HL-60 (cell line): ENCODE measurements around the gene UBN1.

ENCODE experiments used
- GABPA ChIP-seq: IDR thresholded peaks from 2 replicates; pipeline ENCODE4 v1.6.1; 2012; ENCODE audit warnings: low read depth
- POLR2AphosphoS5 ChIP-seq: IDR thresholded peaks from 2 replicates; pipeline ENCODE4 v1.6.1; 2012; ENCODE audit warnings: low read depth
- SPI1 ChIP-seq: IDR thresholded peaks from 2 replicates; pipeline ENCODE4 v1.6.1; 2012; ENCODE audit warnings: low read depth, mild to moderate bottlenecking, borderline replicate concordance
- TF ChIP-seq, protein P1 (sequence below): IDR thresholded peaks from one replicate; pipeline ENCODE4 v1.5.1; 2011; ENCODE audit warnings: low read length, control low read depth, inconsistent platforms; ENCODE audit not compliant: insufficient read depth
- TF ChIP-seq, protein P2 (sequence below): IDR thresholded peaks from 2 replicates; pipeline ENCODE4 v1.6.1; 2012; ENCODE audit warnings: low read depth; ENCODE audit not compliant: insufficient replicate concordance

DNA sequence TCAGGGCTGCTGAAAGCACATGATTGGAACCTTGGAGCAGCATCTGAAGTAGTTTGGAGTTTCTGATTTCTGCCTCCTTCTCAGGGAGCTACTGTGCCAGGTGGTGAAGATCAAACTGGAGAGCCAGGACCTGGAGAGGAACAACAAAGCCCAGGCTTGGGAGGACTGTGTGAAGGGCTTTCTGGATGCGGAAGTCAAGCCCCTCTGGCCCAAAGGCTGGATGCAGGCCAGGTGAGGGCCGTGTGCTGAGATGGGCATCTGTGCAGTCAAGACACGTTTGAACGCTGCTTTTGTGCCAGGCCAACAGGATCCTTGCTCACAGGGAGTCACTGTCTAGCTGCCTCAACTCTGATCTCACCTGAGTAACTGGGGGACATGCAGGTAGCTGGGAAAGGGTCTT, 23.8 kb downstream of the UBN1 start:
- TF ChIP-seq, protein P1, sequence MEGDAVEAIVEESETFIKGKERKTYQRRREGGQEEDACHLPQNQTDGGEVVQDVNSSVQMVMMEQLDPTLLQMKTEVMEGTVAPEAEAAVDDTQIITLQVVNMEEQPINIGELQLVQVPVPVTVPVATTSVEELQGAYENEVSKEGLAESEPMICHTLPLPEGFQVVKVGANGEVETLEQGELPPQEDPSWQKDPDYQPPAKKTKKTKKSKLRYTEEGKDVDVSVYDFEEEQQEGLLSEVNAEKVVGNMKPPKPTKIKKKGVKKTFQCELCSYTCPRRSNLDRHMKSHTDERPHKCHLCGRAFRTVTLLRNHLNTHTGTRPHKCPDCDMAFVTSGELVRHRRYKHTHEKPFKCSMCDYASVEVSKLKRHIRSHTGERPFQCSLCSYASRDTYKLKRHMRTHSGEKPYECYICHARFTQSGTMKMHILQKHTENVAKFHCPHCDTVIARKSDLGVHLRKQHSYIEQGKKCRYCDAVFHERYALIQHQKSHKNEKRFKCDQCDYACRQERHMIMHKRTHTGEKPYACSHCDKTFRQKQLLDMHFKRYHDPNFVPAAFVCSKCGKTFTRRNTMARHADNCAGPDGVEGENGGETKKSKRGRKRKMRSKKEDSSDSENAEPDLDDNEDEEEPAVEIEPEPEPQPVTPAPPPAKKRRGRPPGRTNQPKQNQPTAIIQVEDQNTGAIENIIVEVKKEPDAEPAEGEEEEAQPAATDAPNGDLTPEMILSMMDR = no peak
- TF ChIP-seq, protein P2, sequence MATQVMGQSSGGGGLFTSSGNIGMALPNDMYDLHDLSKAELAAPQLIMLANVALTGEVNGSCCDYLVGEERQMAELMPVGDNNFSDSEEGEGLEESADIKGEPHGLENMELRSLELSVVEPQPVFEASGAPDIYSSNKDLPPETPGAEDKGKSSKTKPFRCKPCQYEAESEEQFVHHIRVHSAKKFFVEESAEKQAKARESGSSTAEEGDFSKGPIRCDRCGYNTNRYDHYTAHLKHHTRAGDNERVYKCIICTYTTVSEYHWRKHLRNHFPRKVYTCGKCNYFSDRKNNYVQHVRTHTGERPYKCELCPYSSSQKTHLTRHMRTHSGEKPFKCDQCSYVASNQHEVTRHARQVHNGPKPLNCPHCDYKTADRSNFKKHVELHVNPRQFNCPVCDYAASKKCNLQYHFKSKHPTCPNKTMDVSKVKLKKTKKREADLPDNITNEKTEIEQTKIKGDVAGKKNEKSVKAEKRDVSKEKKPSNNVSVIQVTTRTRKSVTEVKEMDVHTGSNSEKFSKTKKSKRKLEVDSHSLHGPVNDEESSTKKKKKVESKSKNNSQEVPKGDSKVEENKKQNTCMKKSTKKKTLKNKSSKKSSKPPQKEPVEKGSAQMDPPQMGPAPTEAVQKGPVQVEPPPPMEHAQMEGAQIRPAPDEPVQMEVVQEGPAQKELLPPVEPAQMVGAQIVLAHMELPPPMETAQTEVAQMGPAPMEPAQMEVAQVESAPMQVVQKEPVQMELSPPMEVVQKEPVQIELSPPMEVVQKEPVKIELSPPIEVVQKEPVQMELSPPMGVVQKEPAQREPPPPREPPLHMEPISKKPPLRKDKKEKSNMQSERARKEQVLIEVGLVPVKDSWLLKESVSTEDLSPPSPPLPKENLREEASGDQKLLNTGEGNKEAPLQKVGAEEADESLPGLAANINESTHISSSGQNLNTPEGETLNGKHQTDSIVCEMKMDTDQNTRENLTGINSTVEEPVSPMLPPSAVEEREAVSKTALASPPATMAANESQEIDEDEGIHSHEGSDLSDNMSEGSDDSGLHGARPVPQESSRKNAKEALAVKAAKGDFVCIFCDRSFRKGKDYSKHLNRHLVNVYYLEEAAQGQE = no peak
- TF ChIP-seq POLR2AphosphoS5 (no peak), SPI1 (no peak), GABPA (no peak)
